ENCODE measurements around the gene RFX6. TPM values are rescaled to one million over a fixed set of nuclear protein-coding genes. Genes with fewer than 3 reads are reported as not detected.

The RFX6 gene
- total and polyA plus RNA-seq, 2 donors from 2014 or later: not detected

DNA sequence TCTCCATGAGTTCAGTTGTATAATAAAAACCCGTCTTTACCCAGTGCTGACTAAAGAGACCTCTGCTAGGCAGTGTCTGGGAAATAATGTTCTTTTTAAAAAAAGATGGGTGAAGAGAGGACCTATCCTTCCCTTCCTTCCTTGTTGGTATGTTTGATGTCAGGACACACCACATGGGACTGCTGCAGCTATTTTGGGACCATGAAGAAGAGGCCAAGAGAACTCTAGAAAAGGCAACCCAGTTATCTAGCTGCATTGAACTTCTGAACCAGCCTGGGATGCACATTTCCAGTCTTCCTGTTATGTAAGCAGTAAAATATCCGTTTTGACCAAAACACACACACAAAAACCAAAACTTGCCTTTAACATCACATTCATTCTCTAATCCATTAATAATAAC, 77.3 kb downstream of the RFX6 start:
- H3K27me3 ChIP-seq (ENCODE audit: control insufficient read depth, insufficient read depth, low read length): no peaks in the 10 kb centered on the region
- no peaks in the 10 kb centered on the region for H3K36me3 ChIP-seq (ENCODE audit: control insufficient read depth in 2 of 3, insufficient read depth in 3 of 3, low read length in 3 of 3)
- no peak overlapping the region for H3K4me3 ChIP-seq (ENCODE audit: low read length in 3 of 3)
- no peak overlapping the region for H3K9ac ChIP-seq (ENCODE audit: low read length in 3 of 3)
- no peaks in the 10 kb centered on the region for H3K9me3 ChIP-seq (ENCODE audit: control insufficient read depth in 2 of 3, insufficient read depth in 1 of 3, low read length in 3 of 3)
- TF ChIP-seq, protein P1, sequence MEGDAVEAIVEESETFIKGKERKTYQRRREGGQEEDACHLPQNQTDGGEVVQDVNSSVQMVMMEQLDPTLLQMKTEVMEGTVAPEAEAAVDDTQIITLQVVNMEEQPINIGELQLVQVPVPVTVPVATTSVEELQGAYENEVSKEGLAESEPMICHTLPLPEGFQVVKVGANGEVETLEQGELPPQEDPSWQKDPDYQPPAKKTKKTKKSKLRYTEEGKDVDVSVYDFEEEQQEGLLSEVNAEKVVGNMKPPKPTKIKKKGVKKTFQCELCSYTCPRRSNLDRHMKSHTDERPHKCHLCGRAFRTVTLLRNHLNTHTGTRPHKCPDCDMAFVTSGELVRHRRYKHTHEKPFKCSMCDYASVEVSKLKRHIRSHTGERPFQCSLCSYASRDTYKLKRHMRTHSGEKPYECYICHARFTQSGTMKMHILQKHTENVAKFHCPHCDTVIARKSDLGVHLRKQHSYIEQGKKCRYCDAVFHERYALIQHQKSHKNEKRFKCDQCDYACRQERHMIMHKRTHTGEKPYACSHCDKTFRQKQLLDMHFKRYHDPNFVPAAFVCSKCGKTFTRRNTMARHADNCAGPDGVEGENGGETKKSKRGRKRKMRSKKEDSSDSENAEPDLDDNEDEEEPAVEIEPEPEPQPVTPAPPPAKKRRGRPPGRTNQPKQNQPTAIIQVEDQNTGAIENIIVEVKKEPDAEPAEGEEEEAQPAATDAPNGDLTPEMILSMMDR (IDR thresholded peaks at IDR 0.05; ENCODE audit: borderline replicate concordance, extremely low read depth, insufficient read depth): no peak
- FAIRE-seq: no peak
- DNase-seq: no peak
- H3K27ac ChIP-seq (ENCODE audit: low read depth in 2 of 2, low read length in 2 of 2): no peak overlapping the region
- intact Hi-C loops (cut with DNase I): no loop called here
- no peaks in the 10 kb centered on the region for H3K4me1 ChIP-seq (ENCODE audit: control insufficient read depth in 2 of 3, insufficient read depth in 2 of 3, low read depth in 1 of 3, low read length in 3 of 3)

GRCh38 chr6:116954938-116955337, 77.9 kb downstream of the RFX6 start:
- no peaks in the 10 kb centered on the region for H3K4me1 ChIP-seq (ENCODE audit: control insufficient read depth in 2 of 3, insufficient read depth in 2 of 3, low read depth in 1 of 3, low read length in 3 of 3)
- DNase-seq: peak in 2 of 5 donors; percentile 54 to 63
- H3K27ac ChIP-seq (ENCODE audit: low read depth in 2 of 2, low read length in 2 of 2): no peak overlapping the region
- intact Hi-C loops (cut with DNase I): no loop called here
- no peaks in the 10 kb centered on the region for H3K27me3 ChIP-seq (ENCODE audit: control insufficient read depth, insufficient read depth, low read length)
- no peaks in the 10 kb centered on the region for H3K36me3 ChIP-seq (ENCODE audit: control insufficient read depth in 2 of 3, insufficient read depth in 3 of 3, low read length in 3 of 3)
- H3K9ac ChIP-seq (ENCODE audit: low read length in 3 of 3): no peak overlapping the region
- FAIRE-seq: no peak
- no peaks in the 10 kb centered on the region for H3K9me3 ChIP-seq (ENCODE audit: control insufficient read depth in 2 of 3, insufficient read depth in 1 of 3, low read length in 3 of 3)
- H3K4me3 ChIP-seq (ENCODE audit: low read length in 3 of 3): peak overlapping the region in 1 of 3 donors; percentile 28
- TF ChIP-seq, protein P1 (IDR thresholded peaks at IDR 0.05; ENCODE audit: borderline replicate concordance, extremely low read depth, insufficient read depth): no peak

- H3K36me3 ChIP-seq (ENCODE audit: control insufficient read depth in 2 of 3, insufficient read depth in 3 of 3, low read length in 3 of 3): no peaks in the 10 kb centered on the region
- H3K27ac ChIP-seq (ENCODE audit: low read depth in 2 of 2, low read length in 2 of 2): no peak overlapping the region
- no peak overlapping the region for H3K9ac ChIP-seq (ENCODE audit: low read length in 3 of 3)
- TF ChIP-seq, protein P1 (IDR thresholded peaks at IDR 0.05; ENCODE audit: borderline replicate concordance, extremely low read depth, insufficient read depth): no peak
- no peak overlapping the region for H3K4me3 ChIP-seq (ENCODE audit: low read length in 3 of 3)
- H3K27me3 ChIP-seq (ENCODE audit: control insufficient read depth, insufficient read depth, low read length): no peaks in the 10 kb centered on the region
- intact Hi-C loops (cut with DNase I): no loop called here
- DNase-seq (no peak), FAIRE-seq (no peak)
- H3K9me3 ChIP-seq (ENCODE audit: control insufficient read depth in 2 of 3, insufficient read depth in 1 of 3, low read length in 3 of 3): no peaks in the 10 kb centered on the region
- H3K4me1 ChIP-seq (ENCODE audit: control insufficient read depth in 2 of 3, insufficient read depth in 2 of 3, low read depth in 1 of 3, low read length in 3 of 3): no peaks in the 10 kb centered on the region
These were observed 78.7 kb downstream of the RFX6 start for GRCh38 chr6:116955773-116956172.

GRCh38 chr6:116963972-116964371, 86.9 kb downstream of the RFX6 start:
- Histone ChIP-seq H3K9me3 (ENCODE audit: control insufficient read depth in 2 of 3, insufficient read depth in 1 of 3, low read length in 3 of 3) (no peaks in the 10 kb centered on the region), H3K4me3 (ENCODE audit: low read length in 3 of 3) (no peak overlapping the region), H3K36me3 (ENCODE audit: control insufficient read depth in 2 of 3, insufficient read depth in 3 of 3, low read length in 3 of 3) (no peaks in the 10 kb centered on the region), H3K9ac (ENCODE audit: low read length in 3 of 3) (no peak overlapping the region), H3K27me3 (ENCODE audit: control insufficient read depth, insufficient read depth, low read length) (no peaks in the 10 kb centered on the region), H3K27ac (ENCODE audit: low read depth in 2 of 2, low read length in 2 of 2) (no peak overlapping the region), H3K4me1 (ENCODE audit: control insufficient read depth in 2 of 3, insufficient read depth in 2 of 3, low read depth in 1 of 3, low read length in 3 of 3) (no peaks in the 10 kb centered on the region)
- no peak for FAIRE-seq
- intact Hi-C loops (cut with DNase I): no loop called here
- TF ChIP-seq, protein P1 (IDR thresholded peaks at IDR 0.05; ENCODE audit: borderline replicate concordance, extremely low read depth, insufficient read depth): no peak
- no peak for DNase-seq

Data from kidney (tissue), 14 donors.